HL-60 (cell line): Measurements from ENCODE around the gene POLN.

Experiments used
- CTCF ChIP-seq: IDR thresholded peaks from one replicate; pipeline ENCODE4 v1.5.1; 2011; ENCODE audit warnings: low read length, control low read depth, inconsistent platforms; ENCODE audit not compliant: insufficient read depth
- POLR2AphosphoS5 ChIP-seq: IDR thresholded peaks from 2 replicates; pipeline ENCODE4 v1.6.1; 2012; ENCODE audit warnings: low read depth
- REST ChIP-seq: IDR thresholded peaks from 2 replicates; pipeline ENCODE4 v1.6.1; 2012; ENCODE audit warnings: low read depth; ENCODE audit not compliant: insufficient replicate concordance

- no peak for TF ChIP-seq CTCF
- TF ChIP-seq REST: no peak
- TF ChIP-seq POLR2AphosphoS5: no peak
Observed at GRCh38 chr4:2078584-2078983, 163.3 kb downstream of the POLN start.
